NCI-H2107 treated with DMSO at 0.1 percent for 48 hours (cell line): ENCODE results near the gene SLC35F1.
"Not testable (repeated sequence)": the region's sequence is repeated elsewhere in the genome, so short reads cannot be mapped to it uniquely, and the experiment has no call there.

Source experiments
- DNase-seq: peaks from one replicate; lab custom pipeline; 2025; ENCODE audit not compliant: unreplicated experiment; lab: John Stamatoyannopoulos, UW

SLC35F1 gene

DNA sequence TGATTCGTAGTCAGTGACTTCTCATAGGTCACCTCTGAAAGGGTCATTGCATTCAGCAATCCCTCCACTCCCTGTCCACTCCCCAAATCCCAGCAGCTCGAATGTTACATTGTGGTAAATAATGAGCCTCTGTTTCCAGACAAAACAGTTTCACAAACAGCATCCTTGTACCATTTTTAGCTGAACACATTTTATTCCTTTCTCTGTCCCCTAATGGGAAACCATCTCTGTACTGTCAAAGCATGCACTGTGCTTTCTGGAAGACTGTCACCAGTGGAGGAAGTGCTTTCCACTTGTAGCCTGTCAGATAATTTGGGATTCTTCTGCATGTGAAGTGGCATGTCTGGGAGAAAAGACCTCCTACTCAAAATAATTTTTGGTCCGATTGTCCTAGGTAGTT, 82.0 kb downstream of the SLC35F1 start:
- no peak for DNase-seq

DNA sequence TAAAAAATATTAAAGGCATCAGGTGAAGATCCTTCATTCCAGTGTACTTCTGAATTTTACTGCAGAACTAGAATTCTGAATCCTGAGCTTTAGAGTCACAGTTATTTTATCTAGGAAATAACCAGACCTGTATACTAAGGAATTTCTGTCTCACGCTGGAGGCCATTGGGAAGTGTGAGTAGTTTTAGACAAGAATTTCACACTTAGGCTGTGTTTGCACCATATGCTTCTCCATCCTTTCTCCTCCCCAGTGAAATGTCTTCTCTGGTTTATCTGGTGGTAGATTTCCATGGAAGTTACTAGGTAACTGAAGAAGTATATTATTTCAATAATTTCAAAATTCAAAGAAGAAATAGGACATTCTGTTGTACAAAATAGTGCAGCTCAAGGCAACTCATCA, 83.1 kb downstream of the SLC35F1 start:
- no peak for DNase-seq

DNA sequence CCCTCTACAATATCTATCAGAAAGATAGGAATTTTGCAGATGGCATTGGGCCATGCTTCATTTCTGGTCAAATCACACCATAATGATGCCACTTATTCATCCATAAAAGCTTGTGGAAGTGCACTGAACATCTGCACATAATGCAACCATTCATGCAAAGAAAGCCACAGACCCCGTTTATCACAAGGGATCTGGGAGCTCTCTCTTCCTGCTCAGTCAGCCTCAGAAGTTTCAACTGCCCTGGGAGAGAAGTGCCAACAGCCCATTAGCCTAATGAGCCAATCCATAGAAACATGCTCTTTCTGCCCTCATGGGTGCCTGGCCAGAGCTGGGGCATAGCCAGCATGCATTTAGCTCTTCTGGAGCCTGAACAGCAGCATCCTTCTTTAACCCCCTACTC, 85.8 kb downstream of the SLC35F1 start:
- DNase-seq: no peak

DNA sequence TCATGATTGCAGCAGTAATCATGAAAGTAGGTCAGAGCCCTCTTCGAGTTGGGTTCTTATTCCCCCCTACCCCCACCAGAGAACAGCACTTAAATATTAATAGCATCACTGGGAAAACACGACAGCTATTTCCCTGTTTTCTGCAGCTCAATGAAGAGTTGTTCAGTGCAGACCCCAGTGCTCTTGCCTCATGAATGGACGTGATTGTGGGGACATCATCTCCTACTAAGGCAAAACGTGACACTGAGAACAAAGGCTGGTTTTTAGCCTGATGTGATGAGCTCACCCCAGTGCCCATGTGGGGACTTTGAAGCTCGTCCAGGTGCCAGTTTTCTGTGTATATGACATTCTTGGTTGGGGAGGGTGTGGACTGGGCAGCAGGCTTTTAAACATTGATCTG, 105.9 kb downstream of the SLC35F1 start:
- DNase-seq: no peak

DNA sequence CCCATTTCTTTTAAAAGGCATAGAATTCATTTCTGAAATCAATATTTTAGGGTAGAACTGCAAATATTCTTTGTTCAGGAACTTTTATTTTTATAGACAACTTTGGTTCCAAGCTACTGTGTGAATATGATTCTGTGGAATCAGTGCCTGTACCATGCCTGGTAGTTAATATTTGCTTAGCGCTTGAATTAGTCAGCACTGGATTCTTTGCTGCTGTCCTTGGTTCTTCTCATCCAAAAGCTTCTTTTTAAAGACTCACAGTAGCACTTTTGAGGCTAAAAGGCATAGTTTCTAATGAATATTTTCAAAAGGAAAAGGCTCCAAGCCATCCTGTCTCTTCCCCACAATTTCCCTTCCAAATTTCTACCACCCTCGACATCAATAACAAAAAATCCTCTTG, 109.5 kb downstream of the SLC35F1 start:
- no peak for DNase-seq

DNA sequence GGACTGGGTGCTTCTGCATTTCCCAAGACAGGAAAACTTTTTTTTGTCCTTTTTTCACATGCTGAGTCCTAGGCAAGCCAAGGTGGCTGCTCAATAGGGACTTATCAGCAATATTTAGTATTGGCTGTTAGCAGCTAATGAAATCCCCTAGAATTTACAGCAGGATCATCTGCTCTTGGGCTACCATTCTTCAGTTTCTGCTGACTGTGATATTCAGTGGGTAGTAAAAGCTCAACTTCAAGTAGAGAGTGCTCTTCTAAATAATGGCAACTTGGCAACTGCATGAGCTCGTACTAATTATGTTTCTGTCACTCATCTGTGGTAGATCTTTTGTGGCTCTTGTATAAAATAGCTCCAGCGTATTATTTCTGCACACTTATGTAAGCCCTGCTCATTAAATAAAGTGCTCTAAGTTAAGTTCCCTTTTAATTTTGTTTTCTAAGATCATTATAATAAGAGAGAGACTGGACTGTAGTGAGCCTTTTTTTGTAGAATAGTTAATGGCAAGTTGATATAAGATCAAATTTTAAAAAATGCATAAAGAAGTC, 110.3 kb downstream of the SLC35F1 start:
- DNase-seq: peak; percentile 79

DNA sequence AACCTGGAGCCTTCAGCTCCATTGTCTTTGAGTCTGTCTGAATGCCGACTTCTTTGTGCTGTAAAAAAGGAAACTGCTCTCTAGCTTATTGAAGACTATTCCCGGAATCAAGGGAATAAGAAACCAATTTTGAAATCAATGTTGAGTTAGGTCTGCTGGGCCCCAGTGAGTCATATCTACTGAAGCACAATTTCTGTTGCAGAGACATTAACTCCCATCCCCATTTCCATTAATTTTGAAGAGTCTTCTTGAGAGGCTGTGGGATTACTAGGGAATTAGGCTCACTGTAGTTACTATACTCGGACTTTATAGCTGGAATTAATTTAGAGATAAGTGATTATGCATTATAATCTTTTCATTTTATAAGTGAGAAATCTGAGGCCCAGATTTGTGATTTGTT, 116.7 kb downstream of the SLC35F1 start:
- DNase-seq: no peak

DNA sequence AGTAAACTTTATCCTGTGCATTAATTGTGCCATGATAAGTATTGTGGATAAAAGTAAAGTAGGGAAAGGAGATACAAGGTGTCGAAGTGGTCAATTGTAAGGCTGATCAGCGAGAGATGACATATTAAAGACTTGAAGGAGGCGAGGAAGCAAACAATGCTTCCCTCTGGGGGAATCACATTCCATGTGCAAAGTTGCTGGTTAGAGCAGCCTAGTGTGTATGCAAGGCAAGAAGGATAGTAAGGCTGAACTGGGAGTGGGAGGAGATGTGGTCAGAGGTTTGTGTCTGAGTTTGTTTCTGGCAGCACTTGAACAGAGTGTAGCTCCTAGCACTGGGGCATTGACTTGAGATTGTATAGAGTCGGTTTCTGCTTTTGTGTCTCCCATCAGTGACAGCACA, 122.9 kb downstream of the SLC35F1 start:
- DNase-seq: no peak

DNA sequence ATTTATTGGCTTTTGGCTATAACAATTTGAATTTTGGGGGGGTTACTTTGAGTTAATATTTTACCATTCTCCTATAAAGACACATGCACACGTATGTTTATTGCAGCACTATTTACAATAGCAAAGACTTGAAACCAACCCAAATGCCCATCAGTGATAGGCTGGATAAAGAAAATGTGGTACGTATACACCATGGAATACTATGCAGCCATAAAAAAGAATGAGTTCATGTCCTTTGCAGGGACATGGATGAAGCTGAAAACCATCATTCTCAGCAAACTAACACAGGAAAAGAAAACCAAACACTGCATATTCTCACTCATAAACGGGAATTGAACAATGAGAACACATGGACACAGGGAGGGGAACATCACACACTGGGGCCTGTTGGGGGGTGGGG, 130.4 kb downstream of the SLC35F1 start:
- not testable (repeated sequence) for DNase-seq

DNA sequence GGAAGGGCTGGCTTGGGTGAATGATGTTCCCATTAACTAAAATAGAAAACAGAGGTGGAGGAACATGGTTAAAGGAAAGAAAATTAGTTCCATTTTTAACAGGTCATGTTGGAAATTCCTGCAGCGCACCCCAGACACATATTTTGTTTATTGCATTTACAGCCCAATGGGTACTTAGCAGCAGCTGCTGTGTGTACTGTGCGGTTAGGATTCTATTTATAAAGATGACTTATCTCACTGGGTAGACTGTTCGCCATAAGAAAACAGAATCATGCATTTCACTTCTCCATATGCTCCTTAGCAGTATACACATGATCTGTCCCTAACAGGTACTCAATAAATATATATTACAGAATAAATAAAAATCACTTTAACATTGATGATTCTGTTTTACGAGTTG, 135.8 kb downstream of the SLC35F1 start:
- DNase-seq: no peak

DNA sequence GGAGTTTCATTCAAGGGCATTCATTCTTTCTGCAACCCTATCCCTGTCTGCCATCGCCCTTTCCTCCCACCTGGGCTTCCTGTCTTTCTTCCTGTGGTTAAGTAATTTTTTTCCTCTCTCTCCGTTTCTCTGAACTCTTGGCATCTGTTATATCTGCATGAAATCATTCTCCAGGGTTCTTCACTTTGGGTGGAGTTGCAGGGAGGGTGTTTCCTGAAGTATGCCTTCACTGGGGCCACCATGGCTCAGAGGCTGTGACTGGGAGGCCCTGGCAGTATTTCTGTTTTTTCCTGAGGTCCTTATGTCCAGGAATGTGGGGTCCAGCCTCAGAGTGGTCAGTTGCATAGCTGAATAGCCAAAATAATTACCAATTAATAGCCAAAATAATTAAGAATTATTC, 137.2 kb downstream of the SLC35F1 start:
- no peak for DNase-seq

DNA sequence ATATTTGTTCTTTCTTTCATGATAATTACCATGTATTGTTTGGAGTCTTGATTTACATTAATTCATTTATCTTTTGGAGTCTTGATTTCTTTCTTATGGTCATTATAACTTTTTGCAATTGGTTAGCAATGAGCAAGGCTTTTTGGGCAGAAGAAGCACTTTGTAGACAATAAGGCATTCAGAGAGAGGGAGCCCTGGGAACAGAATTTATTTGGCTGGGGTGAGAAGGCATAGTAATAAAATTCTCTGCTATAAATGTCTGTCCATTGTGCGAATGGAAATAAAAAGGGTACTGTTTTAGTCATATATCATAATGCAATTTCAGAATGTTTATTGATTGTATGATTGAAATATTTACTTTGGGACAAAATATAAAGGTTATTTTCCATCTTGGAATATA, 147.0 kb downstream of the SLC35F1 start:
- DNase-seq: no peak

DNA sequence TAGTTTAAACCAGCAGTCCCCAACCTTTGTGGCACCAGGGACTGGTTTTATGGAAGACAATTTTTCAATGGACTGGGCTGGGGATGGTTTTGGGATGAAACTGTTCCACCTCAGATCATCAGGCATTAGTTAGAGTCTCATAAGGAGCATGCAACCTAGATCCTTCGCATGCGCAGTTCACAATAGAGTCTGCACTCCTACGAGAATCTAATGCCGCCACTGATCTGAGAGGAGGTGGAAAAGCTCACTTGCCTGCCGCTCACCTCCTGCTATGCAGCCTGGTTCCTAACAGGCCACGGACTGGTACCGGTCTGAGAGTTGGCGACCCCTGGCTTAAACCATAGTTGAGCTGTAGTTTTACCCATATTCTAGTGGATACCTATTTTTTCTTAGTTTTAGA, 154.6 kb downstream of the SLC35F1 start:
- no peak for DNase-seq

DNA sequence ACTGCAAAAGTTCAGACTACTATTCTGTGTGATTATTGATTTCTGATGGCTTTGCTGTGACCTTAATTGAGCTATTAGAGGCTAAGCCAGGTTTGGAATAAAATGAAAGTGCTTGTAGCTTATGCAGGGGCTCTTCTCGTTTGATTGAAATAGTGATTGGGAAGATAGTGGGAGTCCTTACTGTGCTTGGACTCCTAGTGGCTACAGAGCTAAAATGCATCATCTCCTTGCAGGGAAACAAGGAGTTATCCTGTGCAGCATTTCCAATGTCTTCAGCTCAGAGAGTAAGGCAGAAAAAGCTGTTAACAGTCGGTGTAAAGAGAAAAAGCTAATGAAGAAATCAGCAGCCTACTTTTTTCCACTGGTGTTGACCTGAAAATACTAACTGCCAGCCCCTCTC, 173.5 kb downstream of the SLC35F1 start:
- no peak for DNase-seq

DNA sequence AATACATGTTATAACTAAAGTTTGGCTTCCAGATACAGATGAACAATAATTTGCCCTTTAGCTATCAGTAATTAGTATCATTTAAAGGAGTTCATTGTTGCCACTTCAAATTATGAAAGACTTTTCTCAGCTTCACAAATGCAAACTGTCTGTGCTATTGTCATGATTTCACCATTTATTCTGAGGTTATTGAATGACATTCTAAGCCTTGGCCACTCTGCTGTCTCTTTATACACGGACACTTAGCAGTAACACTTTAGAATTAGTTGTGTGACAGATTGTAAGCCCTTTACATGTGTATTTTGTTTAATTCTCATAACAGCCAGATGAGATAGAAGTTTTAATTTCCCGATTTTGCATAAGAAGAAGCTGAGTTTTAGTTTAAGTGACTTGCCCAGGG, 176.6 kb downstream of the SLC35F1 start:
- DNase-seq: no peak

DNA sequence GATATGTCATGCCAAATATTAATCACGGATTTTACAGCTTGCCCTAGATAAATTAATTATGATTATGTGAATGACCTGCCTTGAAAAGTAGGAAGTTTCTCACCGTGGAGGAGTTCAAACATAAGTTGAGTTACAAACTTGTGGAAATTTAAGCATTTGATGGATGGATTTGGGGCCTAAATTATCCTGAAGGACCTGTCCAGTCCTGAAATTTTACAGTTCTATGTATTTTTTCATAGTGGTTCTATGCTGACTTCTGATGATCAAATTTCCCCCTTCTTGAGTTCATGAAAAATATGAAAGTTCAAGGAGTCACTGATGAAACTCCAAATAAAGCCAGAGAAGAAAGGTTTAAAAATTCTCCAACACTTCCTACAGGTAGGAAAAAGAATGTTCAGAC, 178.6 kb downstream of the SLC35F1 start:
- DNase-seq: no peak

DNA sequence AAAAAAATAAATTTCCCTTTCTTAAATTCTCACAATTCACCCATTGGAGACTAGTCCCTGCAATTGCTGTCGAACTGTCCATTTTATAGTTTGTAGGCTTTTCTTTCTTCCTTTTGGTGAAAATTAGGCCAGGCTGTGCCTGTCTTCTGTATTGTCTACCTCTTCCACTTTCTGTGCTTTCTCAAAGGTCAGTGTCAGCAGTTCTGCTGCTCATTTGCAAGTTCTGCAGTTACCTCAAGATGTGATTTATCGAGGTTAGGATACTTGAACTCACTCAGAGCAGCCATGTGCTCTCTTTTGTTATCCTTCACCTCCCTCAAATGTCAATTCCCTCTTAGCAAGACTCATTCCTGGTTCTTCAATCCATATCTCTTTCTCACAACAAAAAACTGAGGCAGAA, 179.1 kb downstream of the SLC35F1 start:
- no peak for DNase-seq

DNA sequence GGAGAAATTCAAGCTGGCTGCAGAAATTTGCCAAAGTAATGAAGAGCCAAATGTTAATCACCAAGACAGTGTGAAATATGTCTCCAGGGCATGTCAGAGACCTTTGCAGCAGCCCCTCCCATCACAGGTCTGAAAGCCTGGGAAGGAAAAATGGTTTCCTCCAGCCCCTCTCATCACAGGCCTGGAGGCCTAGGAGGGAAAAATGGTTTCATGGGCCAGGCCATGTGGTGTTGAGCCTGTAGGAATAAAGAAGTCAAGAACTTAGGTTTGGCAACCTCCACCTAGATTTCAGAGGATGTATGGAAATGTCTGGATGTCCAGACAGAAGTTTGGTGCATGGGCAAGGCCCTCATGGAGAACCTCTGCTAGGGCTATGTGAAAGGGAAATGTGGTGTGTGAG, 185.0 kb downstream of the SLC35F1 start:
- no peak for DNase-seq

DNA sequence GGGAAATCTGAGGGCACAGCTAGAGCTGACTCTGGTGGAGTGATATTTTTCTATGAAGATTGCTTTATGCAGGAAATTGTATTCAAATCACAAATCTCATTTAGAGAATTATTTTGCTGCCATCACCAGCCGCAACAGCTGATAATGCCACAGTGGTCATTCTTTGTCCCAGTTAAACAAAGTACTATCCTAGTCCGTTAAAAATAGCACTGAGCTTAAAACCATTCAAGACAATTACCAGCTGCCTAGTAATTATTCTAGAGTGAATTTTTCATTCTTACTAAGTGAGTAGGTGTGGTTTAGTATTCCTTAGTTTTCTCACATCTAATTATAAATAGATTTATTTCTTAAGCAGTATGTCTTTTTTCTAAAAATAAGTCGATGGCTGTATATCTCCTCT, 190.5 kb downstream of the SLC35F1 start:
- no peak for DNase-seq

DNA sequence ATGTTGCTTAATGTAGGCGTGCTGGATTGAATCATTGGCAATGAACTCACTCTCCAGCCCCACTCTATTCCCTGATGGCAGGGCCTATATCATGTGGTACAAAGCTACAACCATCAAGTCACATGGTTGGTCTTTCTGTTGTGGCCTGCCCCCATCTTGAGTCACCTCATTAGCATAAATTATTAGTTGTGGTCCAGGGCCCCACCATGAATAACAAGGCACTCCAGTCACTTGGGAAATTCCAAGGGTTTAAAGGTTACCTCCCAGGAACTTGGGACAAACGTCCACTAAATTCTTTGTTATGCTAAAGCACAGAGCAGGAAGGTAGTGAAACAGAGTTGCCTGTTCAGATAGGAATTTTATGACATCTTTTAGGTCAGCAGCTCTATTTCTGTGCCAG, 193.7 kb downstream of the SLC35F1 start:
- DNase-seq: no peak

DNA sequence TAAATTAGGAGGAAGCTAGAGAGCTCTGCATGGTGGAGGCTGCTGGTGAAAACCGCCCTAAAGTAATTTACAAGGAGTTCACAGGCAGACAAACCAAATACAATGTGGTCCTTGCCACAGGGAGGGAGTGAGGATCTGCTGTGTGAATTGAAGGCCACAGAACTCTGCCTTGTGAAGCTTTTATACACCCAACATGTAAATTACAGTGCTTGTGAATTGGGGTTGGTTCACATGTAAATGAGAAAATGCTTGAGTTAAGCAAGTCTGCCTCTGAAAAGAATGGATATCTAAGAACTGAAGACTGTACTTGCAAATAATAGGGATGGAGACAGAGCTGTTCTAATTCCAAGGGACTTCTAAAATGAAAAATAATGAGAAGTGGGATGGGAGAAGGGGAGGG, 194.2 kb downstream of the SLC35F1 start:
- DNase-seq: no peak

DNA sequence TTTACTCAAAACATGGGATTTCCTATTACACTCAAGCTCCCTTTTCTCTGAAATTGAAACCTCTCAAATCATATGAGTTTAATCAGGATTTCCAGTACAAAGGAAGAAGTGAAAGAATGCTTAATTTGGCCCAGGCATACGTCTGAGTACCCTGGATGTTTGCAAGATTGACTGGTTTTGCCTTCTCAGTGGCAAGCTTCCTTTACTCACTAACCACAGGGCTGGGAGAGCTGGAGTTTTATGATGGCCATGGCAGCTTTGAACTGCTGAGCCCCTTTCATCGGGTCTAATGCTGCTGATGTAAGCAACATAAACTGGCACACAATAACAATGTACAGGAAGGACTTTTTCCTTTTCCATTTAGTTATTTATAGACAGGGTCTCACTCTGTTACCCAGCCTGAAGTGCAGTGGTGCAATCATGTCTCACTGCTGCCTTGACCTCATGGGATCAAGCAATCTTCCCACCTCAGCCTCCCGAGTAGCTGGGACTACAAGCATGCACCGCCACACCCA, 194.8 kb downstream of the SLC35F1 start:
- DNase-seq: no peak

DNA sequence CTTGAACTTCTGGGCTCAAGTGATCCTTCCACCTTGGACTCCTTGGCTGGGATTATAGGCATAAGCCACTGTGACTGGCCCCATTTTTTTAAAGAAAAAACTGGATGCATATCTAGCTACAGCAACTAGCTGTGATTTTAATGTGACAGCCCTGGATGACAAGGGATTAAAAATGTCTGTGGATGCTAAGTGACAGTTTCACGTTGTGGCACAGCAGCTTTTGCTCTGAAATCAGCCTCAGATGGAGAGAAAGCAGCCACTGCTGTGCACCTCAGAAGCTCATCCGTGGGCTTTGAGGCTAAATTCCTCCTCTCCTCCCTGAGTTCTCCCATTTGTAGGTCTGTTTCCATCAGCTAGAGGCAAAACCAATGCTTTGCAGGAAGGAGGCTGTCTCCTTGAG, 195.3 kb downstream of the SLC35F1 start:
- no peak for DNase-seq
